DMS53 (cell line): Measurements from ENCODE around the gene MAGEA9B.
A peak's percentile ranks its signal among the peaks of the same experiment; 100 is the strongest.
"Not testable (repeated sequence)": the region's sequence is repeated elsewhere in the genome, so short reads cannot be mapped to it uniquely, and the experiment has no call there.

Experiments used
- DNase-seq: peaks from one replicate; lab custom pipeline; 2025; lab: John Stamatoyannopoulos, UW

MAGEA9B gene

GRCh38 chrX:149571770-149572169, 15.5 kb downstream of the MAGEA9B start:
- DNase-seq: no peak

DNA sequence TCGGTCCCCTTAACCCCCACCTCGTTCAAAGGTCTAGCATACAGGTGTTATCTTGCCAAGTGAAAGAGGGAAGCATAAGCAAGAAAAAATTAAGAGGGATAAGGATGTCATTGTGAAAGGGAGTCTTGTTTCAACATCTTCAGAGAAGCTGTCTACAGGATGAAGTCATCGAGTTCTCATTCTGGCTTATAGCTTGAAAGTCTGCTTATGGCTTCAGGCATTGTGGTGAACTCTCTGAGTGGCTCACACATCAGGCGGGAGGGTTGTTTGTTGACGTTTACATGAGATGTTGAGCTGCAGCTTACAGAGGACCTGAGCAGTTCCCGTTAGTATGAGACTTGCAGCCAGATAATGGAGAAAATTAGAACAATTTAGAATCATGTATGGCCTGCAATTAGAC, 16.6 kb downstream of the MAGEA9B start:
- no peak for DNase-seq

- peak; percentile 14 for DNase-seq
Measured at GRCh38 chrX:149569770-149570169, 17.5 kb downstream of the MAGEA9B start.

DNA sequence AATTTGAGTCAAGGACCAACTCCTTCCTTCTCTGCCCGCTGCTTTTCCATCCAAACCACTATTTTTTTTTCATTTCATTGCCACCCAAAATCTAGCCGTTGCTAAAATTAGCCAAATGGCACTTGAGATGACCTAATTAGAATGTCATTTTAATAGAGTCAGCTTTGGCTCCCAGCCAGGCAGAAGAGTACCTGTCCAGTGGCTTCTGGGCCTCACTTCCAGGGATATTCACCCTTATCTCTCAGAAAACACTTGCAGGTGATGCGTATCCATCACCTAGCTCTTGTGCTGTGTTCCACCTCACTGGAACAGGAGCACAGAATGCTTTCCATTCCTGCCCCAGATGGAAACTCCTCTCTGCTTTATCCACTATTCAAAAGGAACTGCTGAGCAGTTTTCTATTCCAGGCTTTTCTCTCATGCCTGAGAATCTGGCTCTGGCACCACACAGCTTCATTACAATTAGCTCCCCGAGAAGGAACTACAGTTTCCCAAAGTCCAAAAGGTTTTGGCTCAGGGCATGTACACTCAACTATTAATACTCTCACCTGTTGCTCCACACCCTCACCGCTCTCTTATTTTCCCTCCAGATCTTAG, 18.5 kb downstream of the MAGEA9B start:
- DNase-seq: peak; percentile 67

DNA sequence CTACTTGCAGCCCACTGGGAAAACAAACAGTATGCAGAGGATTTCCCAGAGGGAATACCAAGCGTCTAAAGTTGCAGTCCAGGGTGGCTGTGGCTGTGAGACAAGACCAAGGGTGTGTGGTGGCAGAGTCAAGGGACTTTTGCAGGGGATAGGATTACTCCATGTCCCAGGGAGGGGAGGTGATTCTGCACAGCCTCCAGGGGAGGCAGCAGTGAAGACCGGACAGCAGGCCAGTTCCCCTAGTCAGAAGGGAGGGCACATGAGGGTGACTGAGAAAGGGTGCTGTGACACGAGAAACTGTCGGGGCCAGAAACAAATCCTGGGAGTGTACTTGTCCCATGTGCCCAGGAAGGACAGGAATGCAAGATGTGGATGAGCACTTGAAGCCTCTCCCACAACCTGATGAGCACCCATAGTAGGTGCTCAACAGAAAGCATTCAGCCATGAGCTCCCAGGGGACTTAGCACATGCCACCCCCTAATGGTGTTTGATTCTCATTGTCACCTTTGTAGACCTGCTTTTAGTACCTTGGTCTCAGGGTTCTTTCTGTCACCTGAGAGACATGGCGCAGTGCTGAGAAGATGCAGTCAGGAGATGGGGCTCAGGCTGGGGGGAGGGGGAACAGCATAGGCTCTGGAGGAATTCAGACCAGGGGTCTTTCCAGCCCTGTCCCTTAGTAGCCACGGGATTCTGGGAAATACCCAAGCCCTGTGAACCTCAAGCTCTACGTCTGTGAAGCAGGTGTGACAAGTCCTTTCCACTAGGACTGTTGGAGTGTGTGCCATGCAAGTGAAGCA, 19.4 kb downstream of the MAGEA9B start:
- peak; percentile 3 for DNase-seq

DNA sequence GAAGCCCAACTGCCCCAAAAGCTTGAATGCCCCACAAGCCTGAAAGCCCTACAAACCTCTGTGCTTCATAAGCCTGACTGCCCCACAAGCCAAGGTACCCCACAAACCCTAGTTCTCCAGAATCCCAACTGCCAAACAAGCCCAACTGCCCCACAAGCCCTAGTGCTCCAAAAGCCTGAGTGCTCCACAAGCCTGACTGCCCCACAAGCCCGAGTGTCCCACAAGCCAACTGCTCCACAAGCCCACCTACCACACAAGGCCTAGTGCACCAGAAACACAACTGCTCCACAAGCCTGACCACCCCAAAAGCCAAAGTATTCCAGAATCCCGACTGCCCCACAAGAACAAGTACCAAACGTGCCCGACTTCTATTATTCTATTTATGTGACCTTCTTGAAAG, 23.9 kb downstream of the MAGEA9B start:
- no peak for DNase-seq

GRCh38 chrX:149555251-149555650, 32.0 kb downstream of the MAGEA9B start:
- not testable (repeated sequence) for DNase-seq

DNA sequence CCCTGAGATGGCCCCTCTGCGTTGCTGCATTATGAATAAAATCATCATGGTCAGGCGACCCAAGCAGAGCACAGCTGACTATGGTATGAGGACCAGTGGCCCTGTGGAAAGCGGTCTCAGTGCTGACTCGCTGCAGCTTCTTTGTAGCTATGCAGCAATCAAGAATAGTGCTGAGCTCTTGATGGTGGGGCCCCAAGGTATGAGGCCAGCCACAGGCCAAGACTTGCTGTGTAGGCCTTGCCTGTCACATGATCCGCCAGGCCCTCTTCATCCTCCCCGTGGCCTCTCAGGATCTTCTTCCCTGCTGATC, 35.4 kb downstream of the MAGEA9B start:
- DNase-seq: not testable (repeated sequence)

GRCh38 chrX:149551245-149551938, 35.9 kb downstream of the MAGEA9B start:
- not testable (repeated sequence) for DNase-seq

GRCh38 chrX:149550454-149550853, 36.8 kb downstream of the MAGEA9B start:
- DNase-seq: not testable (repeated sequence)

DNA sequence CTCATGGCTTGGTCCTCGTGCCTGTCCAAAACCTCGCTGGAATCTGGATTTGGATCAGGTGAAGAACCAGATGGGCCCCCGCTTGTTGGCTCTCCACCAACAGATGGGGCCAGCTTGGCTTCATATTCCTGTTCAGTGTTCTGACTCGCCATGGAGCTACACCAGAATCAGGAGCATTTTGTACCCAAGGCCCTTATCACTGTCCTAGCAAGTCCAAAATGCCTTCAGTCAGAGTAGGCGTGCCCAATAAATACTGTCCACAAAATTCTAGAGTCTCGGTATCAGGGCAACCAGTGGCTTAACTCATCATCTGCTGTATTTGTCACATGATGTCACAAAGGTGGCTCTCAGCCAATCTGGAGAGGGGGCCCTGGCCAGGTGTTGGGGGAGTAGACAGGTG, 37.6 kb downstream of the MAGEA9B start, which contains the start of gene HSFX3:
Gene HSFX3, minus strand, starts transcription at position 224 of the 400 bp plus-strand sequence. Its CDS starts 72 bp downstream, at position 152.
- DNase-seq: not testable (repeated sequence)

DNA sequence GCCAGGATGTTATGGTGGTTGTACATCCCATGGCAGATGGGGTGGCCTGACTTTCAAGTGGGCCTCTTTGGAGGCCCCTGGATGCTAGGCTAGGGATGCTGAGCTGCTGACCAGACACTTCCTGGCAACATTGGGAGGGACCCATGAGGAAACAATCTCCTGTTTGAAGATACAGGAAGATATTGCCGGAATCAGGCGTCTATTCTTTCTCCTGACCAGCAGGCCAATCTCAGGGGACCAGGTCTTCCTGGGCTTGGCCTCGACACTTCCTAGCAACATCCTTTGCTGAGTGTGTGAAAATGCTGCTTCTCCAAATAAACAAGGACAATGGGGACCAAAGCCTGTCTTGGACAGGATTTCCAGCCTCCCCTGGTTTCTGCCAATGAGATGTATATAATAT, 39.5 kb downstream of the MAGEA9B start:
- not testable (repeated sequence) for DNase-seq

DNA sequence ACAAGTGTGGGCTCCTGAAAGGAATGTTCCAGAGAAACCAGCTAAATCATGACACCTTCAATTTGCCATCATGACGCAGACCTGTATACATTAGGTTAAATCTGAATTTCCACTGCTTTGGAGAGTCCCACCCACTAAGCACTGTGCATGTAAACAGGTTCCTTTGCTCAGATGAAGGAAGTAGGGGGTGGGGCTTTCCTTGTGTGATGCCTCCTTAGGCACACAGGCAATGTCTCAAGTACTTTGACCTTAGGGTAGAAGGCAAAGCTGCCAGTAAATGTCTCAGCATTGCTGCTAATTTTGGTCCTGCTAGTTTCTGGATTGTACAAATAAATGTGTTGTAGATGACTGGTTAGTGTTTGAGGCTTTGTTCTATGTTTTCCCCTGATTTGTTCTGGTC, 40.3 kb downstream of the MAGEA9B start:
- DNase-seq: not testable (repeated sequence)

DNA sequence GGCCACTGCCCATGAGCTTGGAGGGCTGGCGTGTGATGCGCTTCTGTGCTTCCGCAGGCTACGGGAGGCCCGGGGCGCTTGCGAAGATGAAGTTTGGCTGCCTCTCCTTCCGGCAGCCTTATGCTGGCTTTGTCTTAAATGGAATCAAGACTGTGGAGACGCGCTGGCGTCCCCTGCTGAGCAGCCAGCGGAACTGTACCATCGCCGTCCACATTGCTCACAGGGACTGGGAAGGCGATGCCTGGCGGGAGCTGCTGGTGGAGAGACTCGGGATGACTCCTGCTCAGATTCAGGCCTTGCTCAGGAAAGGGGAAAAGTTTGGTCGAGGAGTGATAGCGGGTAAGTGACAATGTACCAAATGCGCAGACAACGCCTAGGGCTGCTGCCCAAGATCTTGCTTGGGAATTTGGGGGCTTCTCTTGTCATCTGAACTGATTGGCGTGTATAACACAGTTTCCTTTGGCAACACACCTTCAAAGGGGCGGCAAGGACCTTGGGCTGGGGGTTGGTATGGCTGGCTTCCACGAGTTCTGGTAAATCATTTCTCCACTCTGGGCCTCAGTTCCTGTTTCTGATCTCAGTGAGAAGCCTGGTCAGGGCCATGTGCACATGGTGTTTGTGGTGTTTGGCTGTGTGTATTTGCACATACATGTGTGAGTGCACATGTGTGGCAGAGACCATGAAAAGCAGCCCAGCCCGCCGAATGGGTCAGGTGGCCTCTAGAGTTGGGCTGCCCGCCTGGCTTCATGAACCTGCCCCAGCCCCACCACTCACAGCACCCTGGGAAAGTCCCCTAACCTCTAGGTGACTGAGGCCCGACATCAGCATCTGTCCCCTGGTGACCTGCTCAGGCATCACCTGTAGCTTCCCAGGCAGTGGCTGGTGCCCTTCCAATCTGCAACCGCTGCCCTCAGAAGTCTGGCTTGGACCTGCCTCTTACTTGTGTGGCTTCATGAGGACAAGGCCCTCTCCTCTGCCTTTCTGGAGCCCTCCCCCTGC, 41.4 kb downstream of the MAGEA9B start:
- peak; percentile 43 for DNase-seq

- no peak for DNase-seq
Measured at GRCh38 chrX:149541521-149542047, 45.7 kb downstream of the MAGEA9B start.

DNA sequence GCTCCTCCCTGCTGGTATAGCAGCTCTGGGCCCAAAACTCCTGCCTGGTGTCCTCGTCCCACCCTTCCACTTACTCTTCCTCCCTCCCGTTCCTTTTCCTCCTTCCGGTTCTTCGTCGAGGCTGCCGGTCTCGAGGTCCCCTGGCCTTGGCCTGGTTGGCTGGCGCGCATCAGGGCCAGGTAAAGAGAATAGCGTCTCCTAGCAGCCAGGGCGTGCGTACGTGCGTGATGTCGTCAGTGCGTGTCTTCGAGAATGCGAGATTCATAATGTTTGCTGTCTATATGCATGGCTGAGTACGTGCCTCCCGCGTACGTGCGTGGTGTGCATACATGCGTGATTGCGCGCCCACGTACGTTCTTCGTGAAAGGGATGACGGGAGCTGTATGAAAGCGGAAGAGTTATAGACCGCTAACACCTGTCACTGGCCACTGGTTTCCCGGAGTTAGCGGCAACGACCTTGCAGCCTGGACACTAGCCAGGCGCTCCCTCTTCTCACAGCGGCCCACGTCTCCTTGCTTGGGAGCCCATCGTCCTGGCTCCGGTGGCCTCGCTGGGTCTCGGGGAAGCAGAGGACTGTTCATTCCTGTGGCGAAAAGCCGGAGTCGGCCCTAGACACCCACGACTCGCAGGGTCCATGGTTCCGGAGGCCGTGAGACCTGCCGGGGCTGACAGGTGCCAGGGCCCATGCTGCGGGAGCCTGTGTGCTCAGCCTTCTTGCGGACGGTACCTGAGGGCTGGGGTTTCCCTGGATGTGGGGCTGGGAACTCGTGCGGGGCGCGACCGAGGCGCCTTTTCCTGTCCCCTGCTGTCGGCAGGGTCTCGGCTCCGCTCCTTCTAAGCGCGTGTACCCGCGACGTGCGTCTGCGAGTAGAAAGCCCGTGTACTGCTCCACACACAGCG, 46.4 kb downstream of the MAGEA9B start, which contains the start of gene EOLA1:
Gene EOLA1, plus strand, starts transcription at position 392 of the 900 bp plus-strand sequence. CDS start 4,619 bp downstream, outside the sequence.
- DNase-seq: peak; percentile 98

DNA sequence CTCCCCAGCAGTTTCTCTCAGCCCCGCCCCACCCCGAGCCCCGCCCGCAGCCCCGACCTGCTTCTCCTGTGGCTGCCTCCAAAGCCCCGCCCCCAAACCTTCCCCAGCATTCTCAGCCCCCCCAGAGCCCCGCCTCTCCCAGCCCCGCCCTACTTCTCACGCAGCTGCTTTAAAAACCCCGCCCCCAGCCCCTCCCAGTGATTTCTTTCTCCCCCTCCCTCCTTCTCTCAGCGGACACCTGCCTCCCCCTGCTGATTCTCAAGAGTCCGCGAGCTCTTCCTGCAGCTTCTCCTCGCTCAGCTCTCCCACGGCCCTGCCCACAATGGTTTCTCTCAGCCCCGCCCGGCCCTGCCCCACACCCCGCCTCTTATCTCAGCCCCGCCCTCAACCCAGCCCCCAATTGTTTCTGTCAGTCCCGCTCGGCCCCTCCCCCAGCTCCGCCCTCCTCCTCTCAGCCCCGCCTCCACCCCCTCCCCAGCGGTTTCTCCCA, 47.1 kb downstream of the MAGEA9B start:
- DNase-seq: peak; percentile 96

- peak; percentile 95 for DNase-seq
Measured at GRCh38 chrX:149539283-149540130, 47.8 kb downstream of the MAGEA9B start.

GRCh38 chrX:149537474-149537873, 49.8 kb downstream of the MAGEA9B start:
- not testable (repeated sequence) for DNase-seq
